Measurements from ENCODE around the gene CACNG7.

The CACNG7 gene

DNA sequence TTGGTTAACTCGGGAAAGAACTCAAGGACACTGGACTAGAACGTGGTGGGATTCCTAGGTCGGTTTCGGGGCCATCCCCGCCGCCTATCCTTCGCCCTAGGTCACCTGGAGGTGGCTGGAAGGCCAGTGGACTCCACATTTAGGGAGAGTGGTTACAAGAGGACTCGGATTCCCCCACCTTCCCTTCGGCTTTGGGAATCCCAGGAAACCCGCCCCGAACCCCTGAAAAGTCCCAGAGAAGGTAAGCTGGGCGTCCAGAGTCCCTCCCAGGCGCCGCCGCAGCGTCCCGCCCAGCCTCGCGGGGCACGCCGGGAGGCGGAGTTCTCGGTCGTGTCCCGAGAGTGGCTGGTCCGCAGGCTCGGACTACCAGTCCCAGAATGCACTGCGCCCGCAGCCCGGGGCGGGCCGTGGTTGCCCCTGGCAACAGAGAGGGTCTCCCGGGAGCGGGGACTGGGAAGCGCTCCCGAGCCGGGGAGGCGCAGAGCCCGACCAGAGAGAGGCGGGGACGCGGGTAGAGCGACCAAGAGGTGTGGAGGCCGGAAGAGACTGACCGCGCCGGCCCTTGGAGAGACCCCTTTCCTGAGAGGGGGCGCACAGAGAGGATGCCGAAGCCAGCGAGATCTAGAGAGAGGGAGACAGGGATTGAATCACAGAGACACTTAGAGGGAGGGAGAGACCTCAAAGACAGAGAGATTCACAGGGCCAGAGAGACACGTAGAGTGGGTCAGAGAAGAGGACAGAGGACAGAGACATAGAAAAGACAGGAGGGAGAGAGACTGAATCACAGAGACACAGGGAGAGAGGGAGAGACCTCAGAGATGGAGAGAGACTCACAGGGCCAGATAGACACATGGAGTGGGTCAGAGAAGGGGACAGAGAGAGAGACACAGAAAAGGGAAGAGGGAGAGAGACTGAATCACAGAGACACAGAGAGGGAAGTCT lies 29.7 kb upstream of the CACNG7 start:
- no peak for DNase-seq

DNA sequence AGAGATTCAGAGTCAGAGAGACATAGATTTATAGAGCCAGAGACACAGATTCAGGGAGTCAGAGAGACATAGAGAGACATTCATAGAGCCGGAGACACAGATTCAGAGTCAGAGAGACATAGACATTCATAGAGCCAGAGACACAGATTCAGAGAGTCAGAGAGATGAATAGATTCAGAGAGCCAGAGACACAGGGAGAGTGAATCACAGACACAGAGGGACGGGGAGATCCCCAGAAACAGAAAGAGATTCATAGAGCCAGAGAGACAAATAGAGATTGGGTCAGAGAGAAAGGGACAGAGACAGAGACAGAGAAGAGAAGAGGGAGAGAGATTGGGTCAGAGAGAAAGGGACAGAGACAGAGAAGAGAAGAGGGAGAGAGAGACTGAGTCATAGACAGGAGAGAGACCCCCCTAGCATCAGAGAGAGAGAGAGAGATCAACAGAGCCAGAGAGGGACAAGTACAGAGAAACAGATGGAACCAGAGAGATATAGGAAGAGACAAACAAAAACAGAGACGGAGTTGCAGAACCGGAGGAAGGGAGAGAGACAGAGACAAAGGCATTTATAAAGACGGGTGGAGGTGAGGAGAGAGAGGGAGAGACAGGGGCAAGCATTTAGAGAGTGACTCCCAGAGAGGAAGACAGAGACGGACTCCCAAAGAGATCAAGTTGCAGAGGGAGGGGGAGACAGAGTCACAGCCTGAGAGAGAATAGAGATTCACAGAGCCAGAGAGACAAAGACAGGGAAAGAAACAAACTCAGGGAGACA lies 28.2 kb upstream of the CACNG7 start:
- no peak for DNase-seq

DNA sequence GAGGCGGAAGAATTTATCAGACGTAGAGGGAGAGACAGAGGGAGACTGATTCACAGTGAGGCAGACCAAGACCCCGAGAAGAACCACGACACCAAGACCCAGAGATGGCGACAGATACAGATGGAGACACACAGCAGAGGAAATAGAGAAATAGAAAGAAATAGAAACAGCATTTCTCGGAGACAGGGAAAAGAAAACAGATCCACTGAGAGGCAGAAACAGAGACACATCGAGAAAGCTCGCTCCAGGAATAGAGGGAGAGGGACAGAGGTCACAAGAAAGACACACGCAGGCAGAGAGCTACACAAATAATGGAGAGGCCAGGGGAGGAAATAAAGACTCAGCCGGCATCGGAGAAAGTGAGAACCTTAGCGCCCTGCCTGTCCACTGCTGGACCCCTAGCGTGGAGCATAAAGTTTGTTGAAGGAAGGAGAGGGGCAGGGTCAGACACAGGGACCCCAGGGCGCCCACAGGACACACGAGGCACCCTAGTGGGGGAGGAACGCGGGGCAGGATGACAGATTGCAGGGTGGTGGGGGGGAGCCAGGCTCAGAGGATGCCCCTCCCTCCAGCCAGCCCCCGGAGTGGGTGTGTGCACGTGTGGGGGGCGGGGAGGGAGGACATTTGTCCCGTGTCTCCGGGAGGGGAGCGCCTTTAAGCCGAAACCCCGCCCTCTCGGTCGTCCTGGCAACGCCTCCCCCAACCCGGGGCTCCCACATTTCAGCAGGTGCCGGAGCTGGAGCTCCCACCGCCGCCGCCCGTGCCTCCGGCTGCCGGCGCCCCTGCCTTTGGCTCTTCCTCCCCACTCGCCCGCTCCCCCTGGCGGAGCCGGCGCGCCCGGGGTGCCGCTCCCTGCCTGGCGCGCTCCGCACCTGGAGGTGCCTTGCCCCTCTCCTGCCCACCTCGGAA lies 27.3 kb upstream of the CACNG7 start, which contains the start of gene PRKCG:
Gene PRKCG, plus strand, starts transcription at position 716 of the 909 bp plus-strand sequence. CDS start 298 bp downstream, outside the sequence.
- no peak for DNase-seq

DNA sequence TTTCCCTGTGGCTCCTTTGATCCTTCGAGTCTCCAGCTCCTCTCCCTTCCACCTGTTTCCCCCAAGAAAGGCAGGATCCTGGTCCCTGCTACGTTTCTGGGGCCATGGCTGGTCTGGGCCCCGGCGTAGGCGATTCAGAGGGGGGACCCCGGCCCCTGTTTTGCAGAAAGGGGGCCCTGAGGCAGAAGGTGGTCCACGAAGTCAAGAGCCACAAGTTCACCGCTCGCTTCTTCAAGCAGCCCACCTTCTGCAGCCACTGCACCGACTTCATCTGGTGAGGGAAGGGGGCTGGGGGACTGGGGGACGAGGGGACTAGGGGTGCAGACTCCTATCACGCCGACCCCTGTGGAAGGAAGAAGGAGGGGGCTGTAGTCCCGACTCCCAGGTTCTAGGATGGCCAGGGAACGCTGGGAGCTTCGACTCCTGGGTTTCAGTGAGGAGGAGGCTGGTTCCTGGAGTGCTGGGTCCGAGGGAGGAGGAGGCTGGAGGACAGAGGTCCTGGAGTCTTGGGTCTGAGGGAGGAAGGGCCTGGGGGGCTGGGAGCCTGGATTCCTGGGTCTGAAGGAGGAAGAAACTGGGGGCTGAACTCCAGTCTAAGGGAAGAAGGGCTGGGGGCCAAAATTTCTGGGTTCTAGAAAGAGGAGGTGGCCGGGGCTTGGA lies 26.6 kb upstream of the CACNG7 start:
- DNase-seq = no peak

DNA sequence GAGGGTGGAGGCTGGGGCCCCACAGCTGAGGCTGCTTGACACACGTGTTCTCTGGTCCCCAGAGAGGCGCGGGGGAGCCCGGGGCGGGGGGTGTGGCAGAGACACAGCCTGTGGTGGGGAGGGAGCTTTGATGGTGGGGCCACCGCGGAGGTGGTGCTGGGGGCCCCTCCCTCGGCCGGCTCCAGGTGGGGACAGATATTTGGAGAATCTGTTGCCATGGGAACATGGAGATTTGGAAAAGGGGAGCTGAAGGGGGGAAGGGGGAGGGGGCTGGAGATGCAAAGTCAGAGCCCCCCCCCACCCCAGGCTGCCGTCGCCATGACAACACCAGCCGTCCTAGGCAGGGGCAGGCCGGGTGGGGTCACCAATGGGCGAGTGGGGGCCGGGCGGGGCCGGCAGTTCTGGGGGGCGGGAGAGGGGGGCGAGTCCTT lies 25.8 kb upstream of the CACNG7 start:
- no peak for DNase-seq

DNA sequence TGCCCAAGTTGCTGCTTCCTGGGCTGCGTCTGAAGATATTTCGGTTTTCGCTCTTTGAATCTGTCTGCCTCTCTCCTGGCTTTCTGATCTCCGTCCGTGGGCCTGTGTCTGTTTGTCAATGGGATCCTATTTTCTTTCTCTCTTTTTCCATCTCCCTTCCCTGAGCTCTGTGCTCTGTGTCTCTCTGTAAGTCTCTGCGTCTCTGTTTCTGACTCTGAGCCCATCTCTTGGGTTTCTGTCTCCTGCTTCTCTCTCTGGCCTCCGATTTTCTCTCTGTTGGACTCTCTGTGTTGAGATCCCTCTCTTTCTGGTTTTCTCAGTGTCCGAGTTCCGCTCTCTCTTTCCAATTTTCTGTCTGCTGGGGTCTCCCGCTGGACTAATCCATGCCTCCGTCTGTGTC lies 25.3 kb upstream of the CACNG7 start:
- no peak for DNase-seq

DNA sequence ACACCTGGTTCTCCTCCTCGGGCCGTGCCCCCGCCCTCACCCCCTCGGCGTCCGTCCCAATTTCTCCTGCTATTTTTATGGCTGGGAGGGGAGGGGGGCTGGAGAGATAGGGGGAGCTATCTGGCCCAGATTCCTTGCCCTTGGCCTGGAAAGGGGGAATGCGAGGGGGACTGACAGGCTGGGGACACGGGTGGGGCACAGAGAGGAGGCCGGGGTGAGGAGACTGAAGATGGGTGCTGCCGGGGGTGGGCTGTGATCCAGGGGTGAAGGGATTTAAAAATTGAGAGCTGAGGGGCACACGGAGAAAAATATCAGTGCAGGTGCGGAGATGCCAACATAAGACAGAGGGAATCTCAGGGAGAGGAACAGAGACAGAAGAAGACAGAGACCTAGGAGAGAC lies 24.8 kb upstream of the CACNG7 start:
- no peak for DNase-seq

DNA sequence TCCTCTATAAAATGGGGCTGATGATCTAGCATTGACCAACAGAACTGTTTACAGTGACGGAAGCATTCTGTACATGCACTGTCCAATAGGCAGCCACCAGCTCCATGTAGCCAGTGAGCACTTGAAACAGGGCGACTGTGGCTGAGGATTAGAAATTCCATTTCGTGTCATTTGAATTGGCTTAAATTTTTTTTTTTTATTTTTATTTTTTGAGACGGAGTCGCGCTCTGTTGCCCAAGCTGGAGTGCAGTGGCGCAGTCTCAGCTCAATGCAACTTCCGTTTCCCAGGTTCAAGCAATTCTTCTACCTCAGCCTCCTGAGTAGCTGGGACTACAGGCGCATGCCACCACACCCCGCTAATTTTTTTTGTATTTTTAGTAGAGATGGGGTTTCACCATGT lies 24.0 kb upstream of the CACNG7 start:
- DNase-seq = no peak

DNA sequence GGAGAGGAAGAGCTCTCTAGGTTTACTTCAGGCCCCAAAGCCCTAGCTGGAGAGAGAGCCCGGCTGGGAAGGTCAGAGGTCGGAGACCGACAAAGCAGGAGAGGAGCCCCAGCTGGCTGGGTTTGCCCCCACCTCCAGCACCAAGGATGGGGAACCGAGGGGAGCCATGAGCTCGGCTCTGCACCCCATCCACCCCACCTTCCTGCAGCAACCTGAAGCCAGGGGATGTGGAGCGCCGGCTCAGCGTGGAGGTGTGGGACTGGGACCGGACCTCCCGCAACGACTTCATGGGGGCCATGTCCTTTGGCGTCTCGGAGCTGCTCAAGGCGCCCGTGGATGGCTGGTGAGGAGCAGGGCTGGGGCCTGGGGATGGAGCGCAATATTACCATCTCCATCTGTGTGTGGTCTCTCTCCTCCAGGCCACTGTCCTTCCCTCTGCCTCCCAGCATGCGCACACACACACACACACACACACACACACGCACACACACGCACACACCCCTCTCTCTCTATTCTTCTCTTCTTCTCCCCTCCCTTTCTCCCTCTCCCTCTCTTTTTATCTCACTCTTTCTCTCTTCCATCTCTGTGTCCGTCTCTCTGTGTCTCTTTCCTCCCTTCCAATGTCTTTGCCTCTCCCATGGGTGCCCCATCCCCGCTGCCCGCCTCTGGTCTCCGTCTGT lies 16.6 kb upstream of the CACNG7 start:
- no peak for DNase-seq

DNA sequence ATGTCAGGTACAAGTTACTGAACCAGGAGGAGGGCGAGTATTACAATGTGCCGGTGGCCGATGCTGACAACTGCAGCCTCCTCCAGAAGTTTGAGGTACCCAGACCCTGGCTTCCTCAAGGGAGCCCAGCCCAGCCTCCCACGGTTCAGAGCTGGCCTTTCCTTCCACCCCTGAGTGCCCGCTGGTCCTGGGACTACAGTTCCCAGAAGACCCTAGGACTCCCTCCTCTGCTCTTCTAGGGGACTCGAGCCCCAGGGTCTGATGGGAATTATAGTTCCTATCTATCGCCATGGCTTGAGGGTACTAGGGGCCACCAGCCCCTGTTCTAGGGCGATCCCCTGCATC lies 16.1 kb upstream of the CACNG7 start:
- no peak for DNase-seq

DNA sequence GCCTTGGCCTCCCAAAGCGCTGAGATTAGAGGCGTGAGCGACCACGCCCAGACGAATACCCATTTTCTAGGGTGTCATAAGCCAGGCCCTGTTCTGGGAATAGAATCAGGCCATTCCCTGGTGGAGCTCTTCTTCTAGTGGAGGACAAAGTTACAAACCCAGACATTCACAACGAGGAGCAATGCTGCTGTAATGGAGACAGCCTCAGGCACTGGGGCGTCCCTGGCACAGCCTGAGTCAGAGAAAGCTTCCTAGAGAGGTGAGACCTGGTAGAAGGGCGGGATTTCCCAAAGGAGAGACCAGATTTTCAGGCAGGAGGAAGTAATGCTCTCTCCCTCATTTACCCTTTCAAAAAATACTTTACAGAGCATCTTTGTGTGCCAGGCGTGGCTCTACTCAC lies 14.4 kb upstream of the CACNG7 start:
- no peak for DNase-seq

DNA sequence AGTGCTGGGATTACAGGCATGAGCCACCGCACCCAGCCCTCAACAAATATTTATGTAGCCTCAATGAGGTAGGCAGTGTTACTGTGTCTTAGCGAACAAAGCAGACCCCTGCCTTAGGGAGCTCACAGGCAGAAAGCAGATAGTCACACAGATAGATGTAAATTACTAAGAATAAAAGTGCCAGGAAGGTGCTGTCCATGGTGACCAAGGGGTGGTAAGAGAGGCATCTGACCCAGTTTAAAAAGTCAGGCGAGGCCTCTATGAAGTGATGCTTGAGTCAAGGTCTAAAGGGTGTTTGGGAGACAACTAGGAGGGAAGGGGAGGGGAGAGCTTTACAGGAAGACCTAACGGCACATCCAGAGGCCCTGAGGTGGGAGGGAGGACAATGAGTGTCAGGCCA lies 12.4 kb upstream of the CACNG7 start:
- no peak for DNase-seq

DNA sequence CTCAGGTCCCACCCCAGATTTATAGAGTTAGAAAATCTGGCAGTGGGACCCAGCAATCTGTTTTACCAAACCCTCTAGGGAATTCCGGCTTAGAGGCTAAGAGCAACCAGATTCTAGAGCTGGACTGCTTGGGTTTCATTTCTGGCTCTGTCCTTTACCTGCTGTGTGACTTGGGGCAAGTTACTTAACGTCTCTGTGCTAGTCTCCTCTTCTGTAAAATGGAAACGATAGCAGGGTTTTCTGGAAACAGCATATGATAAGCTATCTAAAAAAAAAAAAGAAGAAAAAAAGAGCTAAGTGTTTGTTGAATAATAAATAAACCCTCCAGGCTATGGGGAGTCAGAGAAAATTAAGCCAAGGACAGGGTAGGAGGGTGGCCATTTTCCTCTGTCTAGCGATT lies 11.6 kb upstream of the CACNG7 start:
- no peak for DNase-seq

DNA sequence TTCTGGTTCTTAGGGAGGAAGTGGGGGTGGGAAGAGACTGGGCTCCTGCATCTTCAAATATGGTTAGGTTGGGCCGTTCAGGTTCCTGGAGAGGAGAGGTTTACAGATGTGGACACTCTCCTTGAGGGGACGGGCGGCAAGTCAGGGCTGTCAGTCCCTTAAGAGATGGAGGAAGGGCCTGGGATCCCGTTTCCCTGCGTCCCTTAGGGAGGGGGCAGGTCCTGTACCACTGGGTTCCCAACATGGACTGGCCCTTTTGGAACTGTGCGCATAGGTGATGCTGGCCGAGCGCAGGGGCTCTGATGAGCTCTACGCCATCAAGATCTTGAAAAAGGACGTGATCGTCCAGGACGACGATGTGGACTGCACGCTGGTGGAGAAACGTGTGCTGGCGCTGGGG lies 10.9 kb upstream of the CACNG7 start:
- no peak for DNase-seq

DNA sequence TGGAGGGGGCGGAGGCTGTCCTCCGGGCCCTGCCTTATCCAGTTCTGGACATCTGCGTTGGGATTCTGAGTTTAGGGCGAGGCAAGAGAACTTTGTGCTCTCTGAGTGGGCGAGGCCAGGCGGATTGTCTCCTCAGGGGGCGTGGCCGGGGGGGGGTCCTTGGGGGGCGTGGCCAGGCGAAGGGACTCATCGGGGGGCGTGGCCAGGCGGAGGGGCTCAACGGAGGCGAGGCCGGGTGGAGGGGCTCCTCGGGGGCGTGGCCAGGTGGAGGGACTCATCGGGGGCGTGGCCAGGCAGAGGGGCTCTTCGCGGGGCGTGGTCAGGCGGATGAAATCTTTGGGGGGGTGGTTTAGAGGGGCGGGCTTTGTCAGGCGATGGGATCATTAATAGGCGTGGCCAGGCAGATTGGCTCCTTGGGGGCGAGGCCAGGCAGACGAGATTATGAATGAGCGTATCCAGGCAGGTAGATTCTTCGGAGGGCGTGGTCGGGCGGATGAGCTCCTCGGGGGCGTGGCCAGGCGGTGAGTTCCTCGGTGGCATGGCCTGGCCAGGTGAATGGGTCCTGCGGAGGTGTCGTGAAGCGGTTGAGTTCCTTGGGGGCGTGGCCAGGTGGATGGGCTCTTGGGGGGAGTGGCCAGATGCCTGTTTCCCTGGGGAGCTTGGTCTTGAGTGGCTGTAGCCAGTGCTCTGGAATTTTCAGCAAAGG lies 10.3 kb upstream of the CACNG7 start:
- DNase-seq = no peak

DNA sequence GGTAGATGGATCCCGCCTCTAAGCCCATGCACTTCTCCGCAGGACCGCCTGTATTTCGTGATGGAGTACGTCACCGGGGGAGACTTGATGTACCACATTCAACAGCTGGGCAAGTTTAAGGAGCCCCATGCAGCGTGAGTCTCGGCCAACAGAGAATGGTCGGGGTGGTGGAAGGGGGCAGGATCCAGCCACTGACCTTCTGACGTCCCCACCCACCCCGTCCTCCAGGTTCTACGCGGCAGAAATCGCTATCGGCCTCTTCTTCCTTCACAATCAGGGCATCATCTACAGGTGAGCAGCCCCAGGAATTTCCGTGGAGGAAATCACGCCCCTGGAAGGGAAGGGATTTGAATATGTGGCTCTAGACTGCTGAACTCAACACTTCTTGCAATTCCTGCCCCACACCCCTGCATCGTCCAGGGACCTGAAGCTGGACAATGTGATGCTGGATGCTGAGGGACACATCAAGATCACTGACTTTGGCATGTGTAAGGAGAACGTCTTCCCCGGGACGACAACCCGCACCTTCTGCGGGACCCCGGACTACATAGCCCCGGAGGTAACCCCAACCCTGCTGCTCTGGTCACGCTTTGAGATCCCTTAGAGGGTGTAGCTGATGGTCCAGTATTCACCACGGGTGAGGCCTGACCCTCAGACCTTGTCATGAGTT lies 8.8 kb upstream of the CACNG7 start:
- no peak for DNase-seq

DNA sequence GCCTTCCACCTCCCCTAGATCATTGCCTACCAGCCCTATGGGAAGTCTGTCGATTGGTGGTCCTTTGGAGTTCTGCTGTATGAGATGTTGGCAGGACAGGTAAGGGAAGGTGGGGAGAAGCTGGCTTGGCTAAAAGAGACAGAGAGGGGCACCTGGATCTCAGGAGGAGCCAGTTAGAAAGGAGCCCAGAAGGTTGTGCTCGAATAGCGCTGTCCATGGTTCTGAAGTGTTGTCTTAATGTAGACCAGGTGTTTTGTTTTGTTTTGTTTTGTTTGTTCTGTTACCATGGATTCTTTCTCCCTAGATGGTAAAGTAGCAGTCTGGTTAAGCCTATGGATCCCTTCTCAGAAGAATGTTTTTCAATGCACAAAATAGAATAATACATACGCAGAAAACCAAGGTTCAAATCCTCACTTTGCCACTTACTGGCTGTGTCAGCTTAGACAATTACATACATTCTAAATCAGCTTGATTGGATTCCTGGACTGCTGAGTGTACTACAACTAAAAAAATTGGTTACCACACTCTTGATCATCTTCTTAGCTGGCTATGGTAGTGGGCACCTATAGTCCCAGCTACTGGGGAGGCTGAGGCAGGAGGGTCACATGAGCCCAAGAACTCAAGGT lies 5.9 kb upstream of the CACNG7 start:
- no peak for DNase-seq

DNA sequence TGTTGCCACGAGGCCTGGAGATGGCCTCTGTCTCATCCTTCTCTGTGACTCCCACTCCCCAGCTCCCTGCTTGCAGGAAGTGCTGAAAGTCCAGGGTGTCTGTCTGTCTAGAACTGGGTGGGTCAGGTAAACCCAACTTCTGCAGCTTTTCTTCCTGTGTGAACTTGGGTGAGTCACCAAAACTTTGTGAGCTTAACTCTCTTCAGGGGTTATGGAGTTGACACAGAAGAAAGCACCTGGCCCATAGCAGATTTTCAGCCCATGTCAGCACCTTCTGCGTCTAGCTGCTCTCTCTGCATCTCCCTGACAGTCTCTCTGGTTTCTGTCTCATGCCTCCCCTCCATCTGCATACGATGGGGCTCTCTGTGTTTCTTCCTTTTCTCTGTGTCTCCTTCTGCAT lies 4.2 kb upstream of the CACNG7 start:
- no peak for DNase-seq

DNA sequence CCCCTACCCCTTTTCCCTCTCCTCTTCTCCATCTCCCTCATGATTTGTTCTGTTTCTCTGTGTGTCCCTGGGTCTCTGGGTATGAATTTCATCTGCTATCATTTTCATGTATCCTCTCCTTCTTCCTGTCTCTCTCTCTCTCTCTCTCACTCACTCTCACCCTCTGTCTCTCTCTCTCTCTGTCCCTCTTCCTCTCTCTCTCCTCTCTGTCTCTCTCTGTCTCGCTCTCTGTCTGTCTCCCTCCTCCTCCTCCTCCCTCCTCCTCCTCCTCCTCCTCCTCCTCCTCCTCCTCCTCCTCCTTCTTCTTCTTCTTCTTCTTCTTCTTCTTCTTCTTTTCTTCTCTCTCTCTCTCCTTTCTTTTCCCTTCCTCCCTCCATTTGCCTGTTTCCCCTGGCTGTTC lies 3.3 kb upstream of the CACNG7 start:
- DNase-seq = no peak

Measured in NCI-H524 treated with DMSO at 0.1 percent for 48 hours (cell line).